ENCODE results near the gene PLXNA4.

GRCh38 chr7:132254455-132254854 is 321.8 kb downstream of the PLXNA4 start:
- TF ChIP-seq SP1 (IDR thresholded peaks at IDR 0.05), result no peak
- TF ChIP-seq NFRKB (IDR thresholded peaks at IDR 0.05), result no peak
- TF ChIP-seq FOXM1 (IDR thresholded peaks at IDR 0.05; ENCODE audit: borderline replicate concordance), result no peak
- TF ChIP-seq FOXK2 (IDR thresholded peaks at IDR 0.05), result no peak
- no peak for TF ChIP-seq ARNT (IDR thresholded peaks at IDR 0.05)
- TF ChIP-seq TARDBP (IDR thresholded peaks at IDR 0.05), result no peak
- TF ChIP-seq SUZ12 (IDR thresholded peaks at IDR 0.05), result no peak
- no peak for TF ChIP-seq FOXA1 (IDR thresholded peaks at IDR 0.05)
- TF ChIP-seq BHLHE40 (IDR thresholded peaks at IDR 0.05; ENCODE audit: borderline replicate concordance), result no peak
- no peak for TF ChIP-seq LEF1 (IDR thresholded peaks at IDR 0.05; ENCODE audit: borderline replicate concordance)
- no peak for TF ChIP-seq HDGF (IDR thresholded peaks at IDR 0.05; ENCODE audit: borderline replicate concordance)
